Measurements from ENCODE around the gene TMEM128.

DNA sequence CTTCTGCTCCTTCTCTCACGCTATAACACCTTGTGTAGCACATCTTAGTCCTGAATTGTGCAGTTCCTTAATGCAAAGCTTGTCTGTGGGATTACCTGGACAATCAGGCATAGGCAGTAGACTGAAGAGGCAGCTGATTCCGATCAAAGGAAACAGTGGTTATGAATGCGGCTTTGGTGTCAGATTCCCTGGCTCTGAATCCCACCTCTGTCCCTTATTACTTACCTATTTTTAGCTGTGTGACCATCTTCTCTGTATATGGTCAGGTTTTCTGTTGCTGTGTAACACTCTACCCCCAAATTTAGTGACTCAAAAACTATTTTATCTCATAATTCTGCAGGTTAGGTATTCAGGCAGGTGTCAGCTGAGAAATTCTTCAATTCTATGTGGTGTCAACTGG, 45.3 kb upstream of the TMEM128 start:
- TF ChIP-seq CTCF (IDR thresholded peaks at IDR 0.05; ENCODE audit: low read depth, low read length, poor library complexity, severe bottlenecking) (no peak), EZH2phosphoT487 (IDR thresholded peaks at IDR 0.05; ENCODE audit: borderline replicate concordance, low read length) (no peak)
